Measurements from ENCODE around the gene EPM2AIP1. TPM values are rescaled to one million over a fixed set of nuclear protein-coding genes. Genes with fewer than 3 reads are reported as not detected.

EPM2AIP1 gene
- total RNA-seq, 1 experiment from 2014 or later = 7.3 TPM

DNA sequence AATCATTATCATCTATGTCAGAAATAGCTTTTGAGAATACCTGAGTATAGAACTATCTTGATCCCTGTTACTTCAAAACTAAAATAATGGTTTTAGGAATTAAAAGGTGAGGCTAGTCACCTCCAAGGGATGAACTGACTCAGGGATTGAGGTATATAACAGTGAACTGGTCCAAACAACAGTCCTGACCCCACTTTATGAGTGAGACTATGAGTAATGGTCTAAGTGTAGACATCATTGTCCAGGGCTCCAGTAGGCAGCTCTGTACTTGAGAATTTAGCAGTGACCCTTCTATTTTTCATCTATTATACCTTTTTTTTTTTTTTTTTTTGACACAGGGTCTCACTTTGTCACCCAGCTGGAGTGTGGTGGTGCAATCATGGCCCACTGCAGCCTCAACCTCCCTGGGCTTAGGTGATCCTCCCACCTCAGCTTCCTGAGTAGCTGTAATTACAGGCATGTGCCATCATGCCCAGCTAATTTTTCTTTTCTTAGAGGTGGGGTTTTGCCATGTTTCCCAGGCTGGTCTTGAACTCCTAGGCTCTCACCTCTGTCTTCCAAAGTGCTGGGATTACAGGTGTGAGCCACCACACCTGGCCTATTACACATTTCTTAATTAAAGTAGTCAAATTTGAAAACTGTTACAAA lies 36.7 kb upstream of the EPM2AIP1 start:
- Histone ChIP-seq H3K27ac (ENCODE audit: low read length) (no peak overlapping the region), H3K4me1 (ENCODE audit: control insufficient read depth, insufficient read depth, low read length) (no peaks in the 10 kb centered on the region), H3K4me3 (ENCODE audit: low read depth in 2 of 2, low read length in 2 of 2) (no peak overlapping the region), H3K36me3 (ENCODE audit: control insufficient read depth, insufficient read depth, low read length) (peaks cover 18% of the 10 kb centered on the region), H3K9me3 (ENCODE audit: control insufficient read depth, insufficient read depth, low read depth, low read length) (no peaks in the 10 kb centered on the region), H3K27me3 (ENCODE audit: control insufficient read depth, insufficient read depth, low read length) (no peaks in the 10 kb centered on the region)
- no peak for ATAC-seq
- no TSS peak for BruUV-seq (replicated peaks)
- ChIA-PET POLR2A (interaction anchor here (0.7 kb wide), 1 partner anchor 536 kb away, joined by 10 read pairs; no protein-coding TSS in a partner anchor), CTCF (interaction anchor here (0.6 kb wide), 1 partner anchor 147 kb away, joined by 9 read pairs; no protein-coding TSS in a partner anchor)
- TF ChIP-seq POLR2AphosphoS5 (IDR thresholded peaks at IDR 0.05; ENCODE audit: low read depth, low read length) (no peak), TCF7L2 (IDR thresholded peaks at IDR 0.05; ENCODE audit: low read depth, low read length) (no peak), SIN3A (IDR thresholded peaks at IDR 0.05; ENCODE audit: borderline replicate concordance, insufficient read depth, low read depth, low read length) (no peak)
- intact Hi-C loops (cut with micrococcal nuclease; ENCODE audit: unreplicated experiment) = no loop called here
- in situ Hi-C loops (cut with HindIII; ENCODE audit: low pct_unique_long_range_greater_than_20kb, low sequenced_read_pairs) = no loop called here
- DNase-seq (ENCODE audit: low read depth, low spot score) = no peak

DNA sequence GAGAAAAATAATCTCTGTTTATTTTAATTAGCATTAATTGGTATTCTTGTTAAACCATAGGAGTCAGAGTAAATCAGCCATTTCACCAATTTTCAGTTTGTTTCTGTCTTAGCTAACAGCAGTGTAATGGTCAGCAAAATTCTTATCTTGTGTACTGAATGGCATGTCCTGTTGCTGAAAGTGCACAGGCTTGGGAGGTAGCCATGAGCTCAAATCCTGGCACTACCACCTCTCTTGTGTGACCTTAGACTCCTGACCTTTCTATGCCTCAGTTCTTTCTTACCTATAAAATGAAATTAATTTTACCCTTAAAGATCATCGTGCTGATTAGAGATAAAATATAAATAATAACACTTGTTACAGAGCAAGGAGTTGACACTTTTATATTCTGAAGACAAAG lies 36.2 kb upstream of the EPM2AIP1 start:
- DNase-seq (ENCODE audit: low read depth, low spot score) = no peak
- Histone ChIP-seq H3K4me1 (ENCODE audit: control insufficient read depth, insufficient read depth, low read length) (no peaks in the 10 kb centered on the region), H3K27ac (ENCODE audit: low read length) (no peak overlapping the region), H3K4me3 (ENCODE audit: low read depth in 2 of 2, low read length in 2 of 2) (no peak overlapping the region), H3K36me3 (ENCODE audit: control insufficient read depth, insufficient read depth, low read length) (peaks cover 18% of the 10 kb centered on the region), H3K9me3 (ENCODE audit: control insufficient read depth, insufficient read depth, low read depth, low read length) (no peaks in the 10 kb centered on the region), H3K27me3 (ENCODE audit: control insufficient read depth, insufficient read depth, low read length) (no peaks in the 10 kb centered on the region)
- BruUV-seq (replicated peaks) = TSS peak; percentile 21
- no peak for TF ChIP-seq CTCF (IDR thresholded peaks at IDR 0.05)
- TF ChIP-seq TCF7L2 (IDR thresholded peaks at IDR 0.05; ENCODE audit: low read depth, low read length) = no peak
- no peak for TF ChIP-seq REST (IDR thresholded peaks at IDR 0.05; ENCODE audit: insufficient read depth in 1 of 2, low read depth in 2 of 2, low read length in 1 of 2)
- no peak for TF ChIP-seq SIN3A (IDR thresholded peaks at IDR 0.05; ENCODE audit: borderline replicate concordance, insufficient read depth, low read depth, low read length)
- no peak for TF ChIP-seq POLR2AphosphoS5 (IDR thresholded peaks at IDR 0.05; ENCODE audit: low read depth, low read length)
- POLR2A ChIA-PET = no interaction called here
- in situ Hi-C loops (cut with HindIII; ENCODE audit: low pct_unique_long_range_greater_than_20kb, low sequenced_read_pairs) = no loop called here
- no peak for ATAC-seq
- CTCF ChIA-PET = interaction anchor here (0.6 kb wide), 2 partner anchors 24 to 147 kb away, joined by 3 to 9 read pairs; no protein-coding TSS in a partner anchor
- intact Hi-C loops (cut with micrococcal nuclease; ENCODE audit: unreplicated experiment) = no loop called here

GRCh38 chr3:37028329-37028728 lies 35.4 kb upstream of the EPM2AIP1 start:
- ATAC-seq (no peak), DNase-seq (ENCODE audit: low read depth, low spot score) (no peak)
- Histone ChIP-seq H3K27me3 (ENCODE audit: control insufficient read depth, insufficient read depth, low read length) (no peaks in the 10 kb centered on the region), H3K9me3 (ENCODE audit: control insufficient read depth, insufficient read depth, low read depth, low read length) (no peaks in the 10 kb centered on the region), H3K36me3 (ENCODE audit: control insufficient read depth, insufficient read depth, low read length) (peaks cover 14% of the 10 kb centered on the region), H3K4me1 (ENCODE audit: control insufficient read depth, insufficient read depth, low read length) (no peaks in the 10 kb centered on the region), H3K4me3 (ENCODE audit: low read depth in 2 of 2, low read length in 2 of 2) (no peak overlapping the region), H3K27ac (ENCODE audit: low read length) (no peak overlapping the region)
- POLR2A ChIA-PET = no interaction called here
- in situ Hi-C loops (cut with HindIII; ENCODE audit: low pct_unique_long_range_greater_than_20kb, low sequenced_read_pairs) (no loop called here), intact Hi-C loops (cut with micrococcal nuclease; ENCODE audit: unreplicated experiment) (no loop called here)
- BruUV-seq (replicated peaks) = no TSS peak
- TF ChIP-seq SIN3A (IDR thresholded peaks at IDR 0.05; ENCODE audit: borderline replicate concordance, insufficient read depth, low read depth, low read length) = no peak
- TF ChIP-seq POLR2AphosphoS5 (IDR thresholded peaks at IDR 0.05; ENCODE audit: low read depth, low read length) = no peak
- TF ChIP-seq CTCF (IDR thresholded peaks at IDR 0.05) = no peak
- TF ChIP-seq TCF7L2 (IDR thresholded peaks at IDR 0.05; ENCODE audit: low read depth, low read length) = no peak
- no peak for TF ChIP-seq REST (IDR thresholded peaks at IDR 0.05; ENCODE audit: insufficient read depth in 1 of 2, low read depth in 2 of 2, low read length in 1 of 2)
- CTCF ChIA-PET = interaction anchor here (0.6 kb wide), 1 partner anchor 23 kb away, joined by 3 read pairs; no protein-coding TSS in a partner anchor

Measured in Panc1 (cell line).